HG03439 (cell line): ENCODE measurements around the gene CIITA.
A peak's percentile ranks its signal among the peaks of the same experiment; 100 is the strongest.

Experiments used
- ATAC-seq: cut with Tn5 transposase; IDR thresholded peaks from one replicate; pipeline ENCODE4 v1.9.1; 2021; ENCODE audit warnings: mild to moderate bottlenecking, moderate library complexity; ENCODE audit not compliant: unreplicated experiment

CIITA gene

DNA sequence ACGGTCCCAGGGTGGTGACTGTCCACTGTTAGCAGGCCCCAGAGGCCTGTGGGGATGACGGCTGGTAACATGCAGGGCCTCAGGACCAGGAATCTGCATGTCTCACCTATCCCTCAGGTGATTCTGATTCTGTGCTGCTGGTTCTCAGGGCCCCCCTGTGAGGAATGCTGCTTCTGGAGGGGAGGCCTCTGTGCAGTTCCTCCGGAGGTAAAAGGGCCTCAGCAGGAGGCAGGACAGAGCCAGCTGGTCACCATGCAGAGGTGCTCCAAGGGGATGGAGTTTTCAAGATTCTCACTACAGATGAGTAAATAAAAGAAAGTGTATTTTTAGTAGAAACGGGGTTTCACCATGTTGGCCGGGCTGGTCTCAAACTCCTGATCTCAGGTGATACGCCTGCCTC lies 101.1 kb downstream of the CIITA start:
- no peak for ATAC-seq

DNA sequence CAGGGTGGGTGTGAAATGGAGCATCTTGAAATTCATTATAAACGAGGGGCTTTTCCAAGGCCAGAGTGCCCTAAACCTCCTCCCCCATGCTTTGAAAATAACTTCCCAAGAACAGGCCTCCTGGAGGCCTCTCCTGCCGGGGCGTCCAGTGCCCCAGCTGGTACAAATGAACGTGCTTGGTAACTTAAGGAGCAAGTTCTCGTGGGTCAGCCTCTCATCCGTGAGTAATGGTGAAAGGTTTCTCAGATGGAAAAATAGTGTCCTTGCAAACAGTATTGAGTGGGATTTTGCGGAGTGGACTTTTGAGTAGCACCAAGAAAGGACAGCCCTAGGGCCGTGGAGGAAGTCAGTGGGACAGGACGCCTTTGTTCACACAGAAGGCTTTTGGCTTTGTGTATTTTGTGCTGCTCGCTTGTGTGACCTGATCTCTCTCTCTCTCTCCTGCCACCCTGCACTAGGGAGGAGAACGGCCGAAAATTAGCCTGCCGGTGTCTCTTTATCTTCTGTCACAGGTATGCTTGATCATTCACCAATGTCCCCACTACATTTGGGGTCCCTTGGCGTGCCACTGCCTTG lies 102.0 kb downstream of the CIITA start:
- ATAC-seq: no peak

DNA sequence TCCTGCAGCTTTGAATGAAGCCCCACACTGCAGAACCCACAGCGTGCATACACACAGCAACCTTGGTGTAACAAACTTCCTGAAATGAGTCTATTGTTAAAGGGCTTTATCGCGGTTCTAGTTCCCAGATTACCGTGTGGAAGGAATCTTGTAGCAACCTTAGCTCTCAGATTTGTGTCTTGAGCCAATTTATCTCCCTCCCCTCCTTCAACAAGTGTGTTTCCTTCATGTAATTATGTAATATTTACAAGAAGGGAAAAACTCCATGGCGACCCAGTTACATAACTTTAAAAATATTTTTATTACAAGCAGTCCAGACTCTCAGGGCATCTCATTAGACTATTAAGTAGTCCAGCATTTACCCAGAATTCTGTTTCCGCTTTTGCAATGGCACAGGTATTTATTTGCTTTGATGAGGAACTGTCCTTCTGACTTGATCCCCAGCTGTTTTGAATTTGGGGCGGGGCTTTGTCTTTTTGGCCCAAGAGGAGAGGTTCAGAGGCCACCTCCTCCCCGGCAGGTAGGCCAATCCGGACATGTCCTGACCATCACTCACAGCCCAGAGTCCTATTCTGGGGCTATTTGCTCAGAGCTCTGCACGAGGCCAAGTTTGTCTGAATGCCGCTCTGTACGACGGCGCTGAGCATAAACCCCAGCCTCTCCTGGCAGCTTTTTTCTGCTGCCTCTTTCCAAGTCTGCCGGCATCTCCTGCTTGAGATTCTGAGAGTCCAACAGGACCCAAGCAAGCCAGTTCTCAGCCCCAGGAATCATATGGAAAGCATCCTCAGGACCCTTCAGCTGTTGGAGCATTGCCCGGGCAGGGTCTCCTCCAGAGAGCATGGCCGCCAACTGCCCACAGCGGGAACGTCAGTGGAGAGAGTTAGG lies 103.0 kb downstream of the CIITA start:
- ATAC-seq: no peak

DNA sequence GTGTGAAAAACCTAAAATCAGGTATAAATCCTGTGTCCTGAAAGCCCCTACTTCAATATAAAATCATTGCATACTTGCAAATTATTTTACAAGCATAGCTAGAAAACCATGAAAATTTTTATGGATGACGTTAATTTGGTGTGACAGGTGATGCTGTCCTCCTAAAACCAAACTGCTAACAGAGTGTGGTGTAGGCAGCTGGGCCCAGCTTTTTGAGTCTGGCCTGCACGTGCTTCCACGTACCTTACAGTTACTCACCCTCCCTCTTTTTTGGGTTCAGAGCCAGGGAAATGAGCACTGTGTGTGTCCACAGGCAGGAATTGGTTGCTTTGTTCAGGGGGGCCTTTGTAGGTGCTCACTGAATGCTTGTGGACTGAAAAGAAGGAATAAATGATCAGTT lies 103.8 kb downstream of the CIITA start:
- ATAC-seq: no peak

DNA sequence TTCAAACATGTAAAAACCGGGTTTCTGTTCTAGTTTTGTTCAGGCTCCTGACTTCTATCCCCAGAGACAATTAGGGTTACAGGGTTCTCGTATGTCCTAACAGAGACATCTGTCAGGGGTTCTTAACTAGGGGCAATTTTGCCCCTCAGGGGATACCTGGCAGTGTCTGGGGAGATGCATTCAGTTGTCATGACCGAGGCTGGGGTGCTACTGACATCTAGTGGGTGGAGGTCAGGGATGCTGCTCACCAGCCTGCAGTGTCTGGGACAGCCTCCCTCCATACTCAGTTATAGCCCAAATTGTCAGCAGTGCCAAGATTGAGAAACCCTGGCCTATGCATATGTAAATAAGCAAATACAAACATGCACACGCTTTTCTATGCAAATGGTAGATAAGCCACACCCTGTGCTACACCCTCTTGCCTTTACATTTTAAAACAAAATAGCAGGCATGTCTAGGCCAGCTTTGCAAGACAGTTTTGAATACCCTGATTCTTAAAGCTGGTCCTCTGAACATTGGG lies 104.8 kb downstream of the CIITA start:
- ATAC-seq: peak; percentile 69

DNA sequence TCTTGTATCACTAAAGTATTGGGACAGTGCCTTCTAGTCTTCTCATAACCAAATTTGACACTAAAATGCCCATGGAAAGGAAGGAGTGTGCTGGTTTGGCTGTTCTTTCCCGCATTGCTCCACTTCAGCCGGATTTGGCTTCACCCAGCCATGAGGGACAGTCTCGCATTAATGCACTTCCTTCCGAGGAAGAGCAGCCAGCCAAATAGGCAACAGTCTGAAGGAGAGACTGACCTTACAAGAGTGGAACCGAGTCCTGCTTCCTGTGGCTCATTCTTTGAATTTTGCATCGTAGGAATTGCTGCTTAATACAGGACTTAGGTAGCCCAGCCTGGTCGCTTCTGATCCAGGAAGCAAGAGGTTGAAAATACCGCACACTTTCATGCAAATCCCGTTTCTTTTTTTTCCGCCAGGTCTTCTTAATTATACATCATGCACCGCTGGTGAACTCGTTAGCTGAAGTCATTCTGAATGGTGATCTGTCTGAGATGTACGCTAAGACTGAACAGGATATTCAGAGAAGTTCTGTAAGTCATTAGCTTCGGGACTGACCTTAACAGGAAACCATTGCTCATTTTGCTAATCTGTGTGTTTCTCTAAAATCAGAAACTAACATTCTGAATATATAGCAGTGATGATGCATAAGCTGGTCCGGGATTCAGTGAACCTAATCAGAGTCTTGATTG lies 105.6 kb downstream of the CIITA start:
- peak; percentile 35 for ATAC-seq

DNA sequence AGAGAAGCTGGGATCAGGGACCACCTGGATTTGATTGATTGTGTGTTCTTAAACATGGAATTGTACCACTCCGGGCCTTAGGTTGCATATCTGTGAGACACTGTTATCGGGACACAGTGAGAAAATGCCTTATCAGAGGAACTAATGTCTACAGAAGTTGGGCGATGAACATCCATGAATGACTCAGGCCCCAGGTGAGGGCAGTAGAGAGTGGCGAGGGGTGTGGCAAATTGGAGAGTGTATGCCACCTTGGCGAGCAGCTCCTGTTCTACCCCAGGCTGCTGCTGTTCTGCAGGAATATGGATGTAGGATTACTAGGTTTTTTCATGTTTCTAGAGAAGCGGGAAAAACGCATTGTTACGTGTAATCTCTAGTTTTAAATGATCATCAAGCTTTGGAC lies 106.2 kb downstream of the CIITA start:
- ATAC-seq: peak; percentile 19

DNA sequence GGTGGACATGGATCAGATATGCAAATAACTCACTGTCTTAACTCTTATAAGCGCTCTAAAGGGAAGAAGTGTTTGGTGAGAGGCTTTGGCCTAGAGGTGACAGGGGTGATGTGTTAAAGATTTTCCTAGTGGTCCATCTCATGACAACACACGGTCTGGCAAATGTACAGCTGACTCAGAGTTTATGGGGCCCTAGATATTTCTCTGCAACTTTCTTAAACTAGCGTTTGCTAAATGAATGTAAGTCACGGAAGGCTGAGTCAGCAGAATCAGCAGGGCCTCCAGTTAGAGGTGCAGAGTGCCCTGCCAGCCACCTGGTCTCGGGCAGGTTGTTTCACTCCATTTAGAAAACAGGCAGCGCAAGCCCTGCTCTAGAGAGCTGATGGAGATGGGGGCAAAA lies 107.5 kb downstream of the CIITA start:
- ATAC-seq: no peak
